B cell (primary cell): ENCODE measurements around the gene CLEC4M. TPM values are rescaled to one million over a fixed set of nuclear protein-coding genes. Genes with fewer than 3 reads are reported as not detected.

Experiments
- ATAC-seq: fragments of 200-7000 bp; cut with Tn5 transposase; one replicate; pipeline ENCODE4 v1.10.0; 2021; ENCODE audit warnings: low read depth, mild to moderate bottlenecking, moderate number of reproducible peaks, moderate library complexity
- CTCF ChIA-PET: fragments of 350-600 bp; sonication (Branson Sonifier 250); formaldehyde crosslinking; loops from one replicate; lab custom pipeline; 2021; ENCODE audit warnings: antibody characterized with exemption, inconsistent platforms; lab: Charles Lee
- POLR2A ChIA-PET: fragments of 350-600 bp; sonication (Branson Sonifier 250); formaldehyde crosslinking; loops from one replicate; lab custom pipeline; 2021; ENCODE audit warnings: antibody characterized with exemption; lab: Charles Lee
- DNase-seq: peaks from one replicate; pipeline ENCODE4 v3.0.0; 2013
- H2AFZ ChIP-seq: 2 replicates; pipeline ENCODE4 v1.6.1; 2012; ENCODE audit warnings: mild to moderate bottlenecking, low read depth, low read length; ENCODE audit not compliant: insufficient read depth, poor library complexity, severe bottlenecking
- H3K27ac ChIP-seq, 2 donors: 1 replicate in 1 of 2; 2 replicates in 1 of 2; pipeline ENCODE4 v1.5.1; 2012 to 2013; ENCODE audit warnings: low read length in 2 of 2, mild to moderate bottlenecking in 2 of 2, moderate library complexity in 1 of 2
- H3K27me3 ChIP-seq, 4 experiments: fragments of 200-600 bp in 1 of 4; sonication (generic) in 1 of 4; replicated peaks in 1 of 4; 1 replicate in 2 of 4; 2 replicates in 2 of 4; pipeline versions ENCODE4 v1.6.1 to v1.7.0; 2013 to 2016; ENCODE audit warnings: low read length in 3 of 4, mild to moderate bottlenecking in 2 of 4, mixed read lengths in 1 of 4, moderate library complexity in 1 of 4; ENCODE audit not compliant: insufficient read depth in 4 of 4, control insufficient read depth in 3 of 4; ENCODE audit errors: control extremely low read depth in 1 of 4
- H3K36me3 ChIP-seq, 2 experiments: replicated peaks in 1 of 2; 1 replicate in 1 of 2; 2 replicates in 1 of 2; pipeline versions ENCODE4 v1.6.1 to v1.7.1; 2013; ENCODE audit warnings: low read length in 1 of 2; ENCODE audit not compliant: insufficient read depth in 2 of 2, control insufficient read depth in 1 of 2; ENCODE audit errors: control extremely low read depth in 1 of 2, extremely low read depth in 1 of 2
- H3K4me1 ChIP-seq, 2 donors: fragments of 200-600 bp in 1 of 2; sonication (generic) in 1 of 2; 1 replicate in 1 of 2; 2 replicates in 1 of 2; pipeline versions ENCODE4 v1.5.1 to v1.6.1; 2013 to 2017; ENCODE audit warnings: low read length in 2 of 2; ENCODE audit not compliant: control insufficient read depth in 2 of 2, insufficient read depth in 2 of 2
- H3K4me2 ChIP-seq: replicated peaks from 2 replicates; pipeline ENCODE3; 2012; ENCODE audit warnings: mild to moderate bottlenecking, low read depth, low read length; ENCODE audit not compliant: poor library complexity, severe bottlenecking
- H3K4me3 ChIP-seq, 5 experiments: fragments of 200-600 bp in 1 of 5; sonication (generic) in 1 of 5; 1 replicate in 3 of 5; 2 replicates in 2 of 5; pipeline versions ENCODE4 v1.5.1 to v1.7.0; 2011 to 2016; ENCODE audit warnings: low read length in 4 of 5, mild to moderate bottlenecking in 4 of 5, low read depth in 2 of 5, control low read depth in 1 of 5, moderate library complexity in 1 of 5; ENCODE audit not compliant: insufficient read depth in 1 of 5; ENCODE audit errors: control extremely low read depth in 1 of 5, extremely low read depth in 1 of 5
- H3K79me2 ChIP-seq: fragments of 200-600 bp; sonication (generic); one replicate; pipeline ENCODE4 v1.6.0; 2016; ENCODE audit warnings: low read length; ENCODE audit not compliant: control insufficient read depth, insufficient read depth
- H3K9ac ChIP-seq: fragments of 200-600 bp; sonication (generic); 2 replicates; pipeline ENCODE4 v1.6.1; 2017; ENCODE audit warnings: mild to moderate bottlenecking, low read length, moderate library complexity
- H3K9me3 ChIP-seq, 3 donors: one replicate each; pipeline versions ENCODE4 v1.6.1 to v1.7.1; 2013; ENCODE audit warnings: low read length in 2 of 3; ENCODE audit not compliant: control insufficient read depth in 2 of 3, insufficient read depth in 1 of 3; ENCODE audit errors: control extremely low read depth in 1 of 3
- H4K20me1 ChIP-seq: 2 replicates; pipeline ENCODE4 v1.6.0; 2012; ENCODE audit warnings: mild to moderate bottlenecking, low read length; ENCODE audit not compliant: insufficient read depth, control insufficient read depth, poor library complexity, severe bottlenecking
- H3K27ac Mint-ChIP-seq: one replicate; pipeline ENCODE4 v1.8.0; 2021; ENCODE audit warnings: mixed read lengths
- H3K27me3 Mint-ChIP-seq: one replicate; pipeline ENCODE4 v1.8.0; 2021; ENCODE audit warnings: mixed read lengths
- H3K4me1 Mint-ChIP-seq: one replicate; pipeline ENCODE4 v1.8.0; 2021; ENCODE audit warnings: mixed read lengths
- H3K4me3 Mint-ChIP-seq: one replicate; pipeline ENCODE4 v1.8.0; 2021; ENCODE audit warnings: mixed read lengths
- H3K9me3 Mint-ChIP-seq: one replicate; pipeline ENCODE4 v1.8.0; 2022; ENCODE audit warnings: mixed read lengths; ENCODE audit not compliant: insufficient read depth
- EZH2 ChIP-seq: IDR thresholded peaks from 2 replicates; pipeline ENCODE4 v1.6.1; 2012; ENCODE audit warnings: borderline replicate concordance, low read depth, mild to moderate bottlenecking, moderate library complexity, low read length; ENCODE audit not compliant: insufficient read depth, poor library complexity, severe bottlenecking
- WGBS: methylation state at CpG from one replicate; pipeline ENCODE4 v1.1.5; 2013; ENCODE audit warnings: missing lambda C conversion rate; ENCODE audit not compliant: insufficient coverage; 5-methylcytosine and 5-hydroxymethylcytosine counted together
- intact Hi-C: fragments of 100-400 bp; cut with micrococcal nuclease; formaldehyde crosslinking; loops from one replicate; pipeline ENCODE4 v1.10.0; 2022
- polyA plus RNA-seq: library from polyadenylated mRNA; depleted of rRNA; stranded (reverse); fragments of >200 nt; gene quantifications from 2 replicates; pipeline ENCODE4 v1.2.3, GENCODE V29; 2012
- total RNA-seq, 2 donors: library from RNA; stranded (reverse); fragments of 120-200 nt in 1 of 2; gene quantifications; 1 replicate in 1 of 2; 2 replicates in 1 of 2; pipeline versions ENCODE4 v1.2.3 to v1.2.4, GENCODE V29; 2013 to 2022
- TF ChIP-seq, protein P1 (sequence below): fragments of 200-600 bp; IDR thresholded peaks from one replicate; pipeline ENCODE4 v1.8.0; 2022; ENCODE audit warnings: antibody characterized with exemption, mild to moderate bottlenecking

The CLEC4M gene
- total and polyA plus RNA-seq, 2 donors (not counting 1 experiment from before 2014, with no cell fraction given): 0.10 to 0.52 TPM

DNA sequence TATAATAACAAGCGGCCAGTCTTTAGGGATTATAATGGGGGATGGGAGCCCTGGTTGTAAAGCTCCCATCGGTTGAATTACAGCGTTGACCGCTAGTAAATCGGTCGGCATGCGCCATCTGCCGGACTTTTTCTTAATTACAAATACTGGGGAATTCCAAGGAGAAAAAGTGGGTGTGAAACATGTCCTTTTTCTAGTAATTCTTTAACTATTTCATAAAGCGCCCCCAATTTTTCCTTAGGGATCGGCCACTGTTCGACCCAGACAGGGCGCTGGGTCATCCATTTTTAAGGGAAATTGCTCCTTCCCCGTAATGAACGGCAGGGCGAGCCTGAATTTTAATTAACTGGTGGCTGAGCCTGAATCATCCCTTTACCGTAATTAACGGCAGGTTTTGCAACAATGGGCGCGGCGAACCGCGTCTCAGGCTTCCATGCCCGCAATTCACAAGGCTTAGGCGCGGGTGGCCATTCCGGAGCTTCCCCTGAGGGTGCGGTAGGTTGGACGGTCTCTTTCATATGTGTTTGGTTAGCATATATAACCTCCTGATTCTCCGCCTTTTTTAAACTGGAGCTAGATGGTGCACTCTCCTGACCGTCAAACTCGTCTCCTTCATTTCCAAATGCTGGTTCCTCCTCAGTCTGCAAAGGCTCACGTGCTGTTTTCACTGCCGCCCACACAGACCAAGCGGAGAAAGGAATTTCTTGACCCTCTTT lies 36.8 kb downstream of the CLEC4M start:
- peak overlapping the region; percentile 39 for H3K9ac ChIP-seq
- peak overlapping the region; percentile 60 for H3K4me3 Mint-ChIP-seq
- H3K27me3 Mint-ChIP-seq: peaks cover 10% of the 10 kb centered on the region

More for the DNA sequence above, 36.8 kb downstream of the CLEC4M start:
- H3K36me3 ChIP-seq: no peaks in the 10 kb centered on the region
- H3K27ac ChIP-seq: no peak overlapping the region
- no peaks in the 10 kb centered on the region for H3K79me2 ChIP-seq
- Mint-ChIP-seq H3K4me1 (peaks cover 9% of the 10 kb centered on the region), H3K27ac (no peak overlapping the region), H3K9me3 (no peaks in the 10 kb centered on the region)
- H2AFZ ChIP-seq: peak overlapping the region; percentile 70
- H3K9me3 ChIP-seq: peaks cover 0 to 28% (median 7%) of the 10 kb centered on the region in 3 donors
- no peaks in the 10 kb centered on the region for H4K20me1 ChIP-seq
- ChIA-PET CTCF (interaction anchor here (0.5 to 8.2 kb wide), 49 partner anchors 9 to 1700 kb away, joined by 3 to 145 read pairs (median 4); partner anchors contain the start of genes FCER2, MCEMP1, STXBP2 and TRAPPC5), POLR2A (interaction anchor here (0.6 to 1.5 kb wide), 2 partner anchors 14 to 119 kb away, joined by 4 to 15 read pairs; partner anchors contain the start of gene TRAPPC5)
- H3K4me1 ChIP-seq: peaks cover 7 to 16% of the 10 kb centered on the region in 2 donors
- H3K4me2 ChIP-seq: peak overlapping the region; percentile 70
- H3K27me3 ChIP-seq: peaks cover 0 to 13% (median 3%) of the 10 kb centered on the region in 4 experiments
- intact Hi-C loops: loop anchor here (1.0 to 5.0 kb wide), 4 partner anchors 57 to 147 kb away; no protein-coding TSS in a partner anchor
- WGBS: 0% methylated on average over 16 of the region's 34 CpGs
- ATAC-seq: peak; percentile 64
- TF ChIP-seq, protein P1, sequence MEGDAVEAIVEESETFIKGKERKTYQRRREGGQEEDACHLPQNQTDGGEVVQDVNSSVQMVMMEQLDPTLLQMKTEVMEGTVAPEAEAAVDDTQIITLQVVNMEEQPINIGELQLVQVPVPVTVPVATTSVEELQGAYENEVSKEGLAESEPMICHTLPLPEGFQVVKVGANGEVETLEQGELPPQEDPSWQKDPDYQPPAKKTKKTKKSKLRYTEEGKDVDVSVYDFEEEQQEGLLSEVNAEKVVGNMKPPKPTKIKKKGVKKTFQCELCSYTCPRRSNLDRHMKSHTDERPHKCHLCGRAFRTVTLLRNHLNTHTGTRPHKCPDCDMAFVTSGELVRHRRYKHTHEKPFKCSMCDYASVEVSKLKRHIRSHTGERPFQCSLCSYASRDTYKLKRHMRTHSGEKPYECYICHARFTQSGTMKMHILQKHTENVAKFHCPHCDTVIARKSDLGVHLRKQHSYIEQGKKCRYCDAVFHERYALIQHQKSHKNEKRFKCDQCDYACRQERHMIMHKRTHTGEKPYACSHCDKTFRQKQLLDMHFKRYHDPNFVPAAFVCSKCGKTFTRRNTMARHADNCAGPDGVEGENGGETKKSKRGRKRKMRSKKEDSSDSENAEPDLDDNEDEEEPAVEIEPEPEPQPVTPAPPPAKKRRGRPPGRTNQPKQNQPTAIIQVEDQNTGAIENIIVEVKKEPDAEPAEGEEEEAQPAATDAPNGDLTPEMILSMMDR: peak; percentile 84
- TF ChIP-seq EZH2: no peak
- DNase-seq: peak; percentile 79
- H3K4me3 ChIP-seq: peak overlapping the region in 4 of 5 experiments; percentile 17 to 27 (median 20)
